Panc1 (cell line): Measurements from ENCODE around the gene C6orf62. TPM values are rescaled to one million over a fixed set of nuclear protein-coding genes. Genes with fewer than 3 reads are reported as not detected.

Experiments used
- ATAC-seq: fragments of 200-7000 bp; cut with Tn5 transposase; 2 replicates; pipeline ENCODE4 v1.9.1; 2020; ENCODE audit warnings: mild to moderate bottlenecking, moderate library complexity
- BruUV-seq: library from RNA; stranded (reverse); fragments of 400-500 nt; replicated peaks from 2 replicates; lab custom pipeline; 2021; lab: Mats Ljungman, UMichigan
- CTCF ChIA-PET: fragments of 300-600 bp; sonication (Branson Sonifier 250); formaldehyde crosslinking; loops from one replicate; lab custom pipeline; 2022; ENCODE audit warnings: antibody characterized with exemption; lab: Charles Lee
- POLR2A ChIA-PET: fragments of 300-600 bp; sonication (Branson Sonifier 250); formaldehyde crosslinking; loops from one replicate; lab custom pipeline; 2022; ENCODE audit warnings: antibody characterized with exemption; lab: Charles Lee
- DNase-seq: peaks from one replicate; pipeline ENCODE4 v3.0.0-alpha.2; 2010; ENCODE audit warnings: low read depth, low spot score
- H3K27ac ChIP-seq: 2 replicates; pipeline ENCODE4 v1.5.1; 2011; ENCODE audit warnings: mild to moderate bottlenecking, low read length, inconsistent platforms
- H3K27me3 ChIP-seq: fragments of 200-500 bp; sonication (Bioruptor generic); 2 replicates; pipeline ENCODE4 v1.6.0; 2014; ENCODE audit warnings: low read length, inconsistent platforms; ENCODE audit not compliant: control insufficient read depth, insufficient read depth
- H3K36me3 ChIP-seq: fragments of 200-500 bp; sonication (Bioruptor generic); 2 replicates; pipeline ENCODE4 v1.5.1; 2014; ENCODE audit warnings: inconsistent platforms, mild to moderate bottlenecking, low read length, moderate library complexity; ENCODE audit not compliant: control insufficient read depth, insufficient read depth
- H3K4me1 ChIP-seq: 2 replicates; pipeline ENCODE4 v1.5.1; 2011; ENCODE audit warnings: inconsistent platforms, mild to moderate bottlenecking, low read length, moderate library complexity; ENCODE audit not compliant: control insufficient read depth, insufficient read depth
- H3K4me3 ChIP-seq, 2 experiments: 2 replicates each; pipeline ENCODE4 v1.5.1; 2011 to 2012; ENCODE audit warnings: low read depth in 2 of 2, low read length in 2 of 2, mild to moderate bottlenecking in 2 of 2, inconsistent platforms in 1 of 2, moderate library complexity in 1 of 2
- H3K9me3 ChIP-seq: fragments of 200-500 bp; sonication (Bioruptor generic); 2 replicates; pipeline ENCODE4 v1.5.1; 2014; ENCODE audit warnings: low read depth, mild to moderate bottlenecking, inconsistent platforms, low read length, moderate library complexity; ENCODE audit not compliant: control insufficient read depth, insufficient read depth
- POLR2AphosphoS5 ChIP-seq: IDR thresholded peaks from 2 replicates; pipeline ENCODE4 v1.6.1; 2012; ENCODE audit warnings: mild to moderate bottlenecking, low read depth, low read length, moderate library complexity
- REST ChIP-seq, 2 experiments: IDR thresholded peaks; 2 replicates each; pipeline ENCODE4 v1.6.1; 2011 to 2012; ENCODE audit warnings: low read depth in 2 of 2, control low read depth in 1 of 2, low read length in 1 of 2, mild to moderate bottlenecking in 1 of 2, moderate library complexity in 1 of 2; ENCODE audit not compliant: insufficient read depth in 1 of 2
- SIN3A ChIP-seq: IDR thresholded peaks from 2 replicates; pipeline ENCODE4 v1.6.1; 2012; ENCODE audit warnings: low read depth, mild to moderate bottlenecking, low read length, moderate library complexity, borderline replicate concordance; ENCODE audit not compliant: insufficient read depth
- TCF7L2 ChIP-seq: IDR thresholded peaks from 2 replicates; pipeline ENCODE4 v1.6.1; 2011; ENCODE audit warnings: mild to moderate bottlenecking, low read depth, low read length, inconsistent platforms
- in situ Hi-C: cut with HindIII; loops from 2 replicates; pipeline ENCODE4 v1.10.0; 2016; ENCODE audit warnings: low sequenced_read_pairs, low pct_unique_long_range_greater_than_20kb
- intact Hi-C: fragments of 100-400 bp; cut with micrococcal nuclease; formaldehyde crosslinking; loops from one replicate; pipeline ENCODE4 v1.10.0; 2022; ENCODE audit not compliant: unreplicated experiment
- total RNA-seq: library from RNA; stranded (reverse); gene quantifications from one replicate; pipeline ENCODE4 v1.2.1, GENCODE V29; 2021; ENCODE audit not compliant: unreplicated experiment
- TF ChIP-seq, protein P1 (sequence below): fragments of 450-650 bp; IDR thresholded peaks from 2 replicates; pipeline ENCODE4 v1.5.1; 2017; ENCODE audit warnings: mild to moderate bottlenecking

C6orf62 gene
- total RNA-seq, 1 experiment from 2014 or later: 153 TPM

DNA sequence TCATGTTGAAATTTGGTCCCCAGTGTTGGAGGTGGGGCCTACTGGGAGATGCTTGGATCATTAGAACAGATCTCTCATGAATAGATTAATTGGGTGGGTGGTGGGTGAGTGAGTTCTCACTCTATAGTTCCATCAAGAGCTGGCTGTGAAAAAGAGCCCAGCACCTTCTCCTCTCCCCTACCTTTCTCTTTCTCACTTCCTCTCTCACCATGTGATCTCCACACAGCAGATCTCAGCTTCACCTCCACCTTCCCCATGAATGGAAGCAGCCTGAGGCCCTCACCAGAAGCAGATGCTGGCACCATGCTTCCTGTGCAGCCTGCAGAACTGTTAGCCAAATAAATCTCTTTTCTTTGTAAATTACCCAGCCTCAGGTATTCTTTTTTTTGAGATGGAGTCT is 42.9 kb upstream of the C6orf62 start:
- no peaks in the 10 kb centered on the region for H3K36me3 ChIP-seq
- H3K9me3 ChIP-seq: no peaks in the 10 kb centered on the region
- H3K4me3 ChIP-seq: no peak overlapping the region
- POLR2A ChIA-PET: no interaction called here
- no peak for TF ChIP-seq TCF7L2
- TF ChIP-seq, protein P1, sequence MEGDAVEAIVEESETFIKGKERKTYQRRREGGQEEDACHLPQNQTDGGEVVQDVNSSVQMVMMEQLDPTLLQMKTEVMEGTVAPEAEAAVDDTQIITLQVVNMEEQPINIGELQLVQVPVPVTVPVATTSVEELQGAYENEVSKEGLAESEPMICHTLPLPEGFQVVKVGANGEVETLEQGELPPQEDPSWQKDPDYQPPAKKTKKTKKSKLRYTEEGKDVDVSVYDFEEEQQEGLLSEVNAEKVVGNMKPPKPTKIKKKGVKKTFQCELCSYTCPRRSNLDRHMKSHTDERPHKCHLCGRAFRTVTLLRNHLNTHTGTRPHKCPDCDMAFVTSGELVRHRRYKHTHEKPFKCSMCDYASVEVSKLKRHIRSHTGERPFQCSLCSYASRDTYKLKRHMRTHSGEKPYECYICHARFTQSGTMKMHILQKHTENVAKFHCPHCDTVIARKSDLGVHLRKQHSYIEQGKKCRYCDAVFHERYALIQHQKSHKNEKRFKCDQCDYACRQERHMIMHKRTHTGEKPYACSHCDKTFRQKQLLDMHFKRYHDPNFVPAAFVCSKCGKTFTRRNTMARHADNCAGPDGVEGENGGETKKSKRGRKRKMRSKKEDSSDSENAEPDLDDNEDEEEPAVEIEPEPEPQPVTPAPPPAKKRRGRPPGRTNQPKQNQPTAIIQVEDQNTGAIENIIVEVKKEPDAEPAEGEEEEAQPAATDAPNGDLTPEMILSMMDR: no peak
- TF ChIP-seq REST (IDR thresholded peaks at IDR 0.05; ENCODE audit: insufficient read depth in 1 of 2, low read depth in 2 of 2, low read length in 1 of 2): no peak
- TF ChIP-seq POLR2AphosphoS5: no peak
- no peak for TF ChIP-seq SIN3A
- ATAC-seq (no peak), DNase-seq (no peak)
- CTCF ChIA-PET: no interaction called here
- in situ Hi-C loops: no loop called here
- no TSS peak for BruUV-seq
- H3K27me3 ChIP-seq: no peaks in the 10 kb centered on the region
- intact Hi-C loops: loop anchor here (5.0 to 10.0 kb wide), 2 partner anchors 40 to 237 kb away; no protein-coding TSS in a partner anchor
- H3K27ac ChIP-seq: no peak overlapping the region
- no peaks in the 10 kb centered on the region for H3K4me1 ChIP-seq

GRCh38 chr6:24761193-24761835 is 42.4 kb upstream of the C6orf62 start:
- Histone ChIP-seq H3K9me3 (no peaks in the 10 kb centered on the region), H3K36me3 (no peaks in the 10 kb centered on the region), H3K4me1 (no peaks in the 10 kb centered on the region), H3K27ac (no peak overlapping the region), H3K27me3 (no peaks in the 10 kb centered on the region), H3K4me3 (no peak overlapping the region)
- DNase-seq (no peak), ATAC-seq (peak; percentile 79)
- TF ChIP-seq REST (IDR thresholded peaks at IDR 0.05; ENCODE audit: insufficient read depth in 1 of 2, low read depth in 2 of 2, low read length in 1 of 2): no peak
- TF ChIP-seq, protein P1: no peak
- TF ChIP-seq POLR2AphosphoS5: no peak
- TF ChIP-seq TCF7L2: no peak
- TF ChIP-seq SIN3A: no peak
- in situ Hi-C loops: no loop called here
- POLR2A ChIA-PET: no interaction called here
- no TSS peak for BruUV-seq
- CTCF ChIA-PET: no interaction called here
- intact Hi-C loops: loop anchor here (5.0 to 10.0 kb wide), 2 partner anchors 39 to 237 kb away; no protein-coding TSS in a partner anchor
